ENCODE data around the gene NELL1. TPM values are rescaled to one million over a fixed set of nuclear protein-coding genes. Genes with fewer than 3 reads are reported as not detected.

The NELL1 gene
- total RNA-seq, 1 donor from 2014 or later: 0.45 TPM

DNA sequence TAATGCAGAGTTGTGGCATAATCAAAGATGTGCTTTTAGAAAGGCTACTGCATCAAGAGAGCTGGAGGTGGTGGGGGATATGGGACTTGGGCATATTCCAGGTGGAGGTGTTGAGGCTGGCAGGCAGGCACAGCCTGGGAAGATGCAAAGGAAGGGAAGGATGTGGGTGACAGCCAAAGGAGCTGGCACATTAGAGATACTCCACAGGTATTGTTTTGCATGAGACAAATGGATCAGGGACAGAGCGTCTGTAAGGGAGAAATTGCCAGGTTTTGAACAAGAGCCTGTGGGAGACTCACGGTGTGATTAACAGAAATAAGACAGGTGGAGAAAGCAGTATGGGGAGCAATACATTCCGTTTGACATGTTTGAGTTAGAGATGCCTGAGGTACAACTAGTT, 263.7 kb downstream of the NELL1 start:
- TF ChIP-seq CTCF (IDR thresholded peaks at IDR 0.05; ENCODE audit: insufficient read depth, low read depth, low read length): no peak
- H3K4me2 ChIP-seq (ENCODE audit: low read length): no peak overlapping the region
- Mint-ChIP-seq H3K27ac (ENCODE audit: unreplicated experiment) (no peak overlapping the region), H3K9me3 (ENCODE audit: unreplicated experiment) (no peaks in the 10 kb centered on the region), H3K27me3 (ENCODE audit: low read depth, unreplicated experiment) (peaks cover 13% of the 10 kb centered on the region), H3K4me1 (ENCODE audit: low read depth, unreplicated experiment) (peaks cover 2% of the 10 kb centered on the region), H3K4me3 (ENCODE audit: unreplicated experiment) (no peak overlapping the region), H3K36me3 (ENCODE audit: low read depth, unreplicated experiment) (no peaks in the 10 kb centered on the region)
- no peak for FAIRE-seq
- H2AFZ ChIP-seq (ENCODE audit: low read depth, low read length): no peak overlapping the region
- H4K20me1 ChIP-seq (ENCODE audit: insufficient read depth, low read length): no peaks in the 10 kb centered on the region
- no peak overlapping the region for H3K4me3 ChIP-seq (ENCODE audit: insufficient read depth, low read depth, low read length)
- H3K9me3 ChIP-seq (ENCODE audit: insufficient read depth, low read depth, low read length): peaks cover 3% of the 10 kb centered on the region
- DNase-seq (ENCODE audit: low read depth): no peak
- H3K27ac ChIP-seq (ENCODE audit: low read depth, low read length): no peak overlapping the region
- H3K36me3 ChIP-seq (ENCODE audit: insufficient read depth, low read length): no peaks in the 10 kb centered on the region
- no peaks in the 10 kb centered on the region for H3K27me3 ChIP-seq (ENCODE audit: insufficient read depth, low read length)
- H3K4me1 ChIP-seq (ENCODE audit: insufficient read depth, low read length): no peaks in the 10 kb centered on the region
- H3K79me2 ChIP-seq (ENCODE audit: insufficient read depth, low read length): no peaks in the 10 kb centered on the region
- no peak overlapping the region for H3K9ac ChIP-seq (ENCODE audit: low read length)

DNA sequence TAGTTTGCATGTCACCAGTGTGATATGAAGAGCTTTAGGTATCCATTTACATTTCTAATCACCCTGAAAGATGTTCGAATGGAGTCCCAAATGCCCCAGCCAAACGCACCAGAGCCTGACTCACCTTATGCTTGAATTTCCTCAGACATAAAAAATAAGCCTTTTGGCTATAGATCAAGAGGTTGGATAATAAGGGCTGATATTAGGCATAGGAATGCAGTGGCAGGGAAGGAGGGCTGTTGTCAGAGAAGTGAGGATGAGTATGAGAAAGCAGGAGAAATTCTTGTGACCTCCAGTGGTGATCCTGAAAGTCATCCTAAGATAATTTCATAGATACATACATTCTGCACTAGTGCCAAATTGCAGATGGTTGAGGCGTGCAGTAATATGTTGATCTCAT, 264.6 kb downstream of the NELL1 start:
- Histone ChIP-seq H3K27me3 (ENCODE audit: insufficient read depth, low read length) (no peaks in the 10 kb centered on the region), H3K4me1 (ENCODE audit: insufficient read depth, low read length) (no peaks in the 10 kb centered on the region), H3K9ac (ENCODE audit: low read length) (no peak overlapping the region), H3K4me2 (ENCODE audit: low read length) (no peak overlapping the region), H4K20me1 (ENCODE audit: insufficient read depth, low read length) (no peaks in the 10 kb centered on the region), H3K27ac (ENCODE audit: low read depth, low read length) (no peak overlapping the region), H3K4me3 (ENCODE audit: insufficient read depth, low read depth, low read length) (no peak overlapping the region), H2AFZ (ENCODE audit: low read depth, low read length) (no peak overlapping the region), H3K79me2 (ENCODE audit: insufficient read depth, low read length) (no peaks in the 10 kb centered on the region), H3K36me3 (ENCODE audit: insufficient read depth, low read length) (no peaks in the 10 kb centered on the region), H3K9me3 (ENCODE audit: insufficient read depth, low read depth, low read length) (peaks cover 3% of the 10 kb centered on the region)
- Mint-ChIP-seq H3K4me3 (ENCODE audit: unreplicated experiment) (no peak overlapping the region), H3K27ac (ENCODE audit: unreplicated experiment) (no peak overlapping the region), H3K9me3 (ENCODE audit: unreplicated experiment) (no peaks in the 10 kb centered on the region), H3K36me3 (ENCODE audit: low read depth, unreplicated experiment) (no peaks in the 10 kb centered on the region), H3K4me1 (ENCODE audit: low read depth, unreplicated experiment) (peaks cover 2% of the 10 kb centered on the region), H3K27me3 (ENCODE audit: low read depth, unreplicated experiment) (peaks cover 15% of the 10 kb centered on the region)
- TF ChIP-seq CTCF (IDR thresholded peaks at IDR 0.05; ENCODE audit: insufficient read depth, low read depth, low read length): no peak
- TF ChIP-seq EZH2 (IDR thresholded peaks at IDR 0.05; ENCODE audit: insufficient read depth, low read length): no peak
- no peak for DNase-seq (ENCODE audit: low read depth)
- FAIRE-seq: no peak

- no peak overlapping the region for H3K27ac ChIP-seq (ENCODE audit: low read depth, low read length)
- H3K9ac ChIP-seq (ENCODE audit: low read length): no peak overlapping the region
- Mint-ChIP-seq H3K4me1 (ENCODE audit: low read depth, unreplicated experiment) (peaks cover 2% of the 10 kb centered on the region), H3K4me3 (ENCODE audit: unreplicated experiment) (no peak overlapping the region), H3K27me3 (ENCODE audit: low read depth, unreplicated experiment) (peaks cover 15% of the 10 kb centered on the region), H3K27ac (ENCODE audit: unreplicated experiment) (no peak overlapping the region), H3K9me3 (ENCODE audit: unreplicated experiment) (no peaks in the 10 kb centered on the region), H3K36me3 (ENCODE audit: low read depth, unreplicated experiment) (no peaks in the 10 kb centered on the region)
- no peak for DNase-seq (ENCODE audit: low read depth)
- no peak for FAIRE-seq
- TF ChIP-seq CTCF (IDR thresholded peaks at IDR 0.05; ENCODE audit: insufficient read depth, low read depth, low read length): no peak
- no peak for TF ChIP-seq EZH2 (IDR thresholded peaks at IDR 0.05; ENCODE audit: insufficient read depth, low read length)
- no peak overlapping the region for H3K4me2 ChIP-seq (ENCODE audit: low read length)
- H3K27me3 ChIP-seq (ENCODE audit: insufficient read depth, low read length): no peaks in the 10 kb centered on the region
- no peaks in the 10 kb centered on the region for H3K79me2 ChIP-seq (ENCODE audit: insufficient read depth, low read length)
- H3K4me1 ChIP-seq (ENCODE audit: insufficient read depth, low read length): no peaks in the 10 kb centered on the region
- H3K36me3 ChIP-seq (ENCODE audit: insufficient read depth, low read length): no peaks in the 10 kb centered on the region
- H2AFZ ChIP-seq (ENCODE audit: low read depth, low read length): no peak overlapping the region
- no peak overlapping the region for H3K4me3 ChIP-seq (ENCODE audit: insufficient read depth, low read depth, low read length)
- peaks cover 3% of the 10 kb centered on the region for H3K9me3 ChIP-seq (ENCODE audit: insufficient read depth, low read depth, low read length)
- no peaks in the 10 kb centered on the region for H4K20me1 ChIP-seq (ENCODE audit: insufficient read depth, low read length)
Measured at GRCh38 chr11:20934516-20934915, 265.1 kb downstream of the NELL1 start.

All from astrocyte (in vitro differentiated cells and primary cell).